MM.1S (cell line): ENCODE results near the gene OR10A2.

ENCODE experiments used
- CTCF ChIP-seq: fragments of 300-600 bp; sonication (generic); IDR thresholded peaks from 2 replicates; pipeline ENCODE4 v1.5.1; 2016; ENCODE audit warnings: antibody characterized with exemption, low read length, mixed read lengths
- EZH2 ChIP-seq: fragments of 300-600 bp; sonication (generic); optimal IDR thresholded peaks from 2 replicates; pipeline ENCODE3; 2017; ENCODE audit warnings: low read depth, mild to moderate bottlenecking, antibody characterized with exemption, low read length, mixed read lengths

- TF ChIP-seq CTCF = no peak
- TF ChIP-seq EZH2 = no peak
Measured at GRCh38 chr11:6856871-6857270, 6.0 kb upstream of the OR10A2 start.
